ENCODE data around the gene SIDT1. TPM values are rescaled to one million over a fixed set of nuclear protein-coding genes. Genes with fewer than 3 reads are reported as not detected.

The SIDT1 gene
- total and polyA plus RNA-seq, 5 donors from 2014 or later: 13.6 to 59.9 (median 18.0) TPM

- H3K36me3 Mint-ChIP-seq: peaks cover 56% of the 10 kb centered on the region
- no peak overlapping the region for H3K4me3 Mint-ChIP-seq
- Histone ChIP-seq H3K4me1 (ENCODE audit: control insufficient read depth, insufficient read depth, low read length, poor library complexity, severe bottlenecking) (no peaks in the 10 kb centered on the region), H3K4me3 (ENCODE audit: low read depth, low read length) (no peak overlapping the region), H3K9me3 (ENCODE audit: control insufficient read depth in 2 of 2, low read length in 2 of 2) (no peaks in the 10 kb centered on the region), H3K27me3 (ENCODE audit: control insufficient read depth, insufficient read depth, low read length) (no peaks in the 10 kb centered on the region), H3K36me3 (ENCODE audit: control insufficient read depth, insufficient read depth, low read length) (peaks cover 72% of the 10 kb centered on the region), H3K27ac (ENCODE audit: insufficient read depth, low read length, poor library complexity, severe bottlenecking) (no peak overlapping the region)
- H3K27ac Mint-ChIP-seq: peak overlapping the region; percentile 61 to 71 (median 63)
- H3K27me3 Mint-ChIP-seq: no peaks in the 10 kb centered on the region
- H3K9me3 Mint-ChIP-seq: no peaks in the 10 kb centered on the region
- ATAC-seq (ENCODE audit: low read depth in 2 of 2): peak in 1 of 2 donors; percentile 61
- H3K4me1 Mint-ChIP-seq: peaks cover 0 to 20% (median 6%) of the 10 kb centered on the region in 4 donors
- DNase-seq: peak in 1 of 3 donors; percentile 18
Measured at GRCh38 chr3:113626503-113627371, 94.4 kb downstream of the SIDT1 start.

- no peak for DNase-seq
- no peaks in the 10 kb centered on the region for H3K9me3 Mint-ChIP-seq
- Histone ChIP-seq H3K4me3 (ENCODE audit: low read depth, low read length) (no peak overlapping the region), H3K36me3 (ENCODE audit: control insufficient read depth, insufficient read depth, low read length) (peaks cover 62% of the 10 kb centered on the region), H3K9me3 (ENCODE audit: control insufficient read depth in 2 of 2, low read length in 2 of 2) (no peaks in the 10 kb centered on the region), H3K27me3 (ENCODE audit: control insufficient read depth, insufficient read depth, low read length) (no peaks in the 10 kb centered on the region), H3K27ac (ENCODE audit: insufficient read depth, low read length, poor library complexity, severe bottlenecking) (no peak overlapping the region), H3K4me1 (ENCODE audit: control insufficient read depth, insufficient read depth, low read length, poor library complexity, severe bottlenecking) (no peaks in the 10 kb centered on the region)
- peaks cover 0 to 20% (median 6%) of the 10 kb centered on the region in 4 donors for H3K4me1 Mint-ChIP-seq
- H3K27me3 Mint-ChIP-seq: no peaks in the 10 kb centered on the region
- no peak for ATAC-seq (ENCODE audit: low read depth in 2 of 2)
- H3K36me3 Mint-ChIP-seq: peaks cover 56% of the 10 kb centered on the region
- no peak overlapping the region for H3K4me3 Mint-ChIP-seq
- peak overlapping the region in 2 of 3 donors; percentile 29 for H3K27ac Mint-ChIP-seq
Measured at GRCh38 chr3:113628316-113628715, 96.0 kb downstream of the SIDT1 start.

- Mint-ChIP-seq H3K27ac (no peak overlapping the region), H3K4me3 (no peak overlapping the region), H3K27me3 (no peaks in the 10 kb centered on the region), H3K9me3 (peaks cover 0 to 1% (median 0%) of the 10 kb centered on the region in 7 donors), H3K4me1 (peaks cover 0 to 20% (median 6%) of the 10 kb centered on the region in 4 donors), H3K36me3 (peaks cover 53% of the 10 kb centered on the region)
- no peak overlapping the region for H3K27ac ChIP-seq (ENCODE audit: insufficient read depth, low read length, poor library complexity, severe bottlenecking)
- H3K4me3 ChIP-seq (ENCODE audit: low read depth, low read length): no peak overlapping the region
- DNase-seq (no peak), ATAC-seq (ENCODE audit: low read depth in 2 of 2) (no peak)
- H3K9me3 ChIP-seq (ENCODE audit: control insufficient read depth in 2 of 2, low read length in 2 of 2): no peaks in the 10 kb centered on the region
- no peaks in the 10 kb centered on the region for H3K4me1 ChIP-seq (ENCODE audit: control insufficient read depth, insufficient read depth, low read length, poor library complexity, severe bottlenecking)
- peaks cover 58% of the 10 kb centered on the region for H3K36me3 ChIP-seq (ENCODE audit: control insufficient read depth, insufficient read depth, low read length)
- no peaks in the 10 kb centered on the region for H3K27me3 ChIP-seq (ENCODE audit: control insufficient read depth, insufficient read depth, low read length)
Measured at GRCh38 chr3:113628788-113629187, 96.4 kb downstream of the SIDT1 start.

- H3K4me1 ChIP-seq (ENCODE audit: control insufficient read depth, insufficient read depth, low read length, poor library complexity, severe bottlenecking): no peaks in the 10 kb centered on the region
- Mint-ChIP-seq H3K27me3 (no peaks in the 10 kb centered on the region), H3K27ac (no peak overlapping the region), H3K36me3 (peaks cover 44% of the 10 kb centered on the region), H3K4me1 (peaks cover 0 to 20% (median 6%) of the 10 kb centered on the region in 4 donors), H3K4me3 (no peak overlapping the region), H3K9me3 (peaks cover 0 to 1% (median 0%) of the 10 kb centered on the region in 7 donors)
- H3K36me3 ChIP-seq (ENCODE audit: control insufficient read depth, insufficient read depth, low read length): peaks cover 49% of the 10 kb centered on the region
- DNase-seq (no peak), ATAC-seq (ENCODE audit: low read depth in 2 of 2) (no peak)
- no peaks in the 10 kb centered on the region for H3K27me3 ChIP-seq (ENCODE audit: control insufficient read depth, insufficient read depth, low read length)
- H3K9me3 ChIP-seq (ENCODE audit: control insufficient read depth in 2 of 2, low read length in 2 of 2): no peaks in the 10 kb centered on the region
- no peak overlapping the region for H3K27ac ChIP-seq (ENCODE audit: insufficient read depth, low read length, poor library complexity, severe bottlenecking)
- H3K4me3 ChIP-seq (ENCODE audit: low read depth, low read length): no peak overlapping the region
Measured at GRCh38 chr3:113629584-113630421, 97.4 kb downstream of the SIDT1 start.

- Mint-ChIP-seq H3K4me1 (peaks cover 0 to 13% (median 4%) of the 10 kb centered on the region in 4 donors), H3K27me3 (no peaks in the 10 kb centered on the region), H3K4me3 (no peak overlapping the region), H3K36me3 (peaks cover 34% of the 10 kb centered on the region), H3K27ac (peak overlapping the region in 1 of 3 donors; percentile 4), H3K9me3 (peaks cover 0 to 1% (median 0%) of the 10 kb centered on the region in 7 donors)
- DNase-seq (no peak), ATAC-seq (ENCODE audit: low read depth in 2 of 2) (no peak)
- no peaks in the 10 kb centered on the region for H3K4me1 ChIP-seq (ENCODE audit: control insufficient read depth, insufficient read depth, low read length, poor library complexity, severe bottlenecking)
- H3K9me3 ChIP-seq (ENCODE audit: control insufficient read depth in 2 of 2, low read length in 2 of 2): no peaks in the 10 kb centered on the region
- no peak overlapping the region for H3K27ac ChIP-seq (ENCODE audit: insufficient read depth, low read length, poor library complexity, severe bottlenecking)
- no peak overlapping the region for H3K4me3 ChIP-seq (ENCODE audit: low read depth, low read length)
- H3K27me3 ChIP-seq (ENCODE audit: control insufficient read depth, insufficient read depth, low read length): no peaks in the 10 kb centered on the region
- H3K36me3 ChIP-seq (ENCODE audit: control insufficient read depth, insufficient read depth, low read length): peaks cover 45% of the 10 kb centered on the region
Measured at GRCh38 chr3:113630956-113631542, 98.7 kb downstream of the SIDT1 start.

GRCh38 chr3:113631573-113631972, 99.2 kb downstream of the SIDT1 start:
- Mint-ChIP-seq H3K4me1 (peaks cover 0 to 8% (median 4%) of the 10 kb centered on the region in 4 donors), H3K9me3 (peaks cover 0 to 1% (median 0%) of the 10 kb centered on the region in 7 donors), H3K4me3 (no peak overlapping the region), H3K27ac (peak overlapping the region in 1 of 3 donors; percentile 4), H3K27me3 (no peaks in the 10 kb centered on the region), H3K36me3 (peaks cover 29% of the 10 kb centered on the region)
- no peaks in the 10 kb centered on the region for H3K9me3 ChIP-seq (ENCODE audit: control insufficient read depth in 2 of 2, low read length in 2 of 2)
- no peak overlapping the region for H3K27ac ChIP-seq (ENCODE audit: insufficient read depth, low read length, poor library complexity, severe bottlenecking)
- ATAC-seq (ENCODE audit: low read depth in 2 of 2) (no peak), DNase-seq (no peak)
- no peak overlapping the region for H3K4me3 ChIP-seq (ENCODE audit: low read depth, low read length)
- H3K27me3 ChIP-seq (ENCODE audit: control insufficient read depth, insufficient read depth, low read length): no peaks in the 10 kb centered on the region
- peaks cover 40% of the 10 kb centered on the region for H3K36me3 ChIP-seq (ENCODE audit: control insufficient read depth, insufficient read depth, low read length)
- no peaks in the 10 kb centered on the region for H3K4me1 ChIP-seq (ENCODE audit: control insufficient read depth, insufficient read depth, low read length, poor library complexity, severe bottlenecking)

GRCh38 chr3:113634782-113635474, 102.6 kb downstream of the SIDT1 start:
- no peak for ATAC-seq (ENCODE audit: low read depth in 2 of 2)
- peaks cover 0 to 1% (median 0%) of the 10 kb centered on the region in 7 donors for H3K9me3 Mint-ChIP-seq

More at GRCh38 chr3:113634782-113635474, 102.6 kb downstream of the SIDT1 start:
- Mint-ChIP-seq H3K27me3 (no peaks in the 10 kb centered on the region), H3K4me1 (peaks cover 0 to 5% (median 1%) of the 10 kb centered on the region in 4 donors), H3K4me3 (no peak overlapping the region), H3K27ac (no peak overlapping the region), H3K36me3 (peaks cover 6% of the 10 kb centered on the region)
- H3K9me3 ChIP-seq (ENCODE audit: control insufficient read depth in 2 of 2, low read length in 2 of 2): no peaks in the 10 kb centered on the region
- peaks cover 8% of the 10 kb centered on the region for H3K36me3 ChIP-seq (ENCODE audit: control insufficient read depth, insufficient read depth, low read length)
- DNase-seq: no peak
- no peaks in the 10 kb centered on the region for H3K4me1 ChIP-seq (ENCODE audit: control insufficient read depth, insufficient read depth, low read length, poor library complexity, severe bottlenecking)
- no peak overlapping the region for H3K4me3 ChIP-seq (ENCODE audit: low read depth, low read length)
- no peaks in the 10 kb centered on the region for H3K27me3 ChIP-seq (ENCODE audit: control insufficient read depth, insufficient read depth, low read length)
- H3K27ac ChIP-seq (ENCODE audit: insufficient read depth, low read length, poor library complexity, severe bottlenecking): no peak overlapping the region
